Measurements from ENCODE around the gene UBAP1.
"Not testable (repeated sequence)": the region's sequence is repeated elsewhere in the genome, so short reads cannot be mapped to it uniquely, and the experiment has no call there.

Gene UBAP1

DNA sequence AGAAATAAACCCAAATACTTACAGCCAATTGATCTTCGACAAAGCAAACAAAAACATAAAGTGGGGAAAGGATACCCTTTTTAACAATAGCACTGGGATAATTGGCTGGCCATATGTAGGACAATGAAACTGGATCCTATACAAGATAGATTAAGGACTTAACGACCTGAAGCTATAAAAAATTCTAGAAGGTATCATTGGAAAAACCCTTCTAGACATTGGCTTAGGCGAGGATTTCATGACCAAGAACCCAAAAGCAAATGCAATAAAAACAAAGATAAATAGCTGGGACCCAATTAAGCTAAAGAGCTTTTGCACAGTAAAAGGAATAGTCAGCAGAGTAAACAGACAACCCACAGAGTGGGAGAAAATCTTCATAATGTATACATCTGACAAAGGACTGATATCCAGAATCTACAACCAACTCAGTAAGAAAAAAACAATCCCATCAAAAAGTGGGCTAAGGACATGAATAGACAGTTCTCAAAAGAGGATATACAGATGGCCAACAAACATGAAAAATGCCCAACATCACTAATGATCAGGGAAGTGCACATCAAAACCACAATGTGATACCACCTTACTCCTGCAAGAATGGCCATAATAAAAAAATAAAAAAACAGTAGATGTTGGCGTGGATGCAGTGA, 35.6 kb downstream of the UBAP1 start:
- TF ChIP-seq ARNT (IDR thresholded peaks at IDR 0.05) (0 out of 2 replicates have a peak, but pooled peaks have one; percentile 27), CTBP1 (IDR thresholded peaks at IDR 0.05; ENCODE audit: borderline replicate concordance) (peak; percentile 22; the same call in 1 of the 2 replicates), FOXA1 (IDR thresholded peaks at IDR 0.05) (0 out of 2 replicates have a peak, but pooled peaks have one; percentile 21)
- DNase-seq (ENCODE audit: extremely low spot score); POLR2A ChIA-PET; CTCF ChIA-PET: not testable (repeated sequence)

GRCh38 chr9:34216325-34216724, 37.5 kb downstream of the UBAP1 start:
- DNase-seq (ENCODE audit: extremely low spot score) = no peak
- 0 out of 2 replicates have a peak, but pooled peaks have one; percentile 6 for TF ChIP-seq ZNF384 (IDR thresholded peaks at IDR 0.05)
- no peak for TF ChIP-seq FOXM1 (IDR thresholded peaks at IDR 0.05; ENCODE audit: borderline replicate concordance)
- ChIA-PET POLR2A (no interaction called here), CTCF (no interaction called here)

DNA sequence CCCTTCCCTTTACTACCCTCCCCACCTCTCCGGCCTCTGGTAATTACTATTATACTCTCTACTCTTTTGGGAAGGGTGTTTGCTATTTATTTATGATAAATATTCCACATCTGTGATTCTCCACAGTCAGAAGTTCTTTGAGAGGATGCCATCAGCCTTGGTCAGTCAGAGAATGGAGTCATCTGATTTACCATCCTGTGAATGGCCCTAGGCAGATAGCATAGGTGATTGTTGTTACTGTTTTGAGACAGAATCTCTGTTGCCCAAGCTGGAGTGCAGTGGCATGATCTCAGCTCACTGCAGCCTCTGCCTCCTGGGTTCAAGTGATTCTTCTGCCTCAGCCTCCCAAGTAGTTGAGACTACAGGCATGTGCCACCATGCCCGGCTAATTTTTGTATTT, 38.2 kb downstream of the UBAP1 start:
- DNase-seq (ENCODE audit: extremely low spot score); CTCF ChIA-PET; POLR2A ChIA-PET: not testable (repeated sequence)

DNA sequence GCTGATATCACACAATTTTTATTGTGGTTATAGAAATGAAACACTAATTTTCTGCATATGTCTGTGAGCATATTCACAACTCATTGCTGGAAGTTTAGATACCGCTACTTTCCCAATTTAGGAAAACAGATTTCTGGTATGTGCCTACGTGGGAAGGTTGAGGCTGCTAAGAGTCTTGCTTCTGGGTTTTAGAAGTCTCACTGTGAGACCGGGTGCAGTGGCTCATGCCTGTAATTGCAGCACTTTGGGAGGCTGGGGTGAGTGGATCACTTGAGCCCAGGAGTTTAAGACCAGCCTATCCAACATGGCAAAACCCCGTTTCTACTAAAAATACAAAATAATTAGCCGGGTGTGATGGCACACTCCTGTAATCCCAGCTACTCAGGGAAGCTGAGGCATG, 39.6 kb downstream of the UBAP1 start:
- no peak for DNase-seq (ENCODE audit: extremely low spot score)
- TF ChIP-seq ZNF384 (IDR thresholded peaks at IDR 0.05) = no peak
- TF ChIP-seq FOXK2 (IDR thresholded peaks at IDR 0.05) = no peak
- TF ChIP-seq SP1 (IDR thresholded peaks at IDR 0.05) = no peak
- TF ChIP-seq PKNOX1 (IDR thresholded peaks at IDR 0.05) = no peak
- TF ChIP-seq ELF4 (IDR thresholded peaks at IDR 0.05) = no peak
- no peak for TF ChIP-seq NFRKB (IDR thresholded peaks at IDR 0.05)
- TF ChIP-seq L3MBTL2 (conservative IDR thresholded peaks at IDR 0.05) = no peak
- TF ChIP-seq CTBP1 (IDR thresholded peaks at IDR 0.05; ENCODE audit: borderline replicate concordance) = no peak
- TF ChIP-seq FOXM1 (IDR thresholded peaks at IDR 0.05; ENCODE audit: borderline replicate concordance) = no peak
- no peak for TF ChIP-seq LEF1 (IDR thresholded peaks at IDR 0.05; ENCODE audit: borderline replicate concordance)
- TF ChIP-seq ARNT (IDR thresholded peaks at IDR 0.05) = no peak
- TF ChIP-seq BHLHE40 (IDR thresholded peaks at IDR 0.05; ENCODE audit: borderline replicate concordance) = no peak
- TF ChIP-seq HDGF (IDR thresholded peaks at IDR 0.05; ENCODE audit: borderline replicate concordance) = no peak
- TF ChIP-seq SUZ12 (IDR thresholded peaks at IDR 0.05) = no peak
- TF ChIP-seq TARDBP (IDR thresholded peaks at IDR 0.05) = no peak
- no peak for TF ChIP-seq FOXA1 (IDR thresholded peaks at IDR 0.05)
- ChIA-PET POLR2A (no interaction called here), CTCF (no interaction called here)

- ChIA-PET CTCF (no interaction called here), POLR2A (no interaction called here)
- no peak for DNase-seq (ENCODE audit: extremely low spot score)
- TF ChIP-seq SP1 (IDR thresholded peaks at IDR 0.05) (no peak), LEF1 (IDR thresholded peaks at IDR 0.05; ENCODE audit: borderline replicate concordance) (no peak), L3MBTL2 (conservative IDR thresholded peaks at IDR 0.05) (no peak), FOXK2 (IDR thresholded peaks at IDR 0.05) (no peak)
These were observed 40.6 kb downstream of the UBAP1 start for GRCh38 chr9:34219421-34219820.

GRCh38 chr9:34220218-34220617, 41.4 kb downstream of the UBAP1 start:
- POLR2A ChIA-PET = no interaction called here
- CTCF ChIA-PET = no interaction called here
- no peak for TF ChIP-seq ELF4 (IDR thresholded peaks at IDR 0.05)
- TF ChIP-seq LEF1 (IDR thresholded peaks at IDR 0.05; ENCODE audit: borderline replicate concordance) = no peak
- no peak for TF ChIP-seq BHLHE40 (IDR thresholded peaks at IDR 0.05; ENCODE audit: borderline replicate concordance)
- TF ChIP-seq CTBP1 (IDR thresholded peaks at IDR 0.05; ENCODE audit: borderline replicate concordance) = no peak
- TF ChIP-seq HDGF (IDR thresholded peaks at IDR 0.05; ENCODE audit: borderline replicate concordance) = no peak
- no peak for TF ChIP-seq TARDBP (IDR thresholded peaks at IDR 0.05)
- TF ChIP-seq SP1 (IDR thresholded peaks at IDR 0.05) = no peak
- no peak for TF ChIP-seq ZNF384 (IDR thresholded peaks at IDR 0.05)
- TF ChIP-seq FOXK2 (IDR thresholded peaks at IDR 0.05) = no peak
- no peak for DNase-seq (ENCODE audit: extremely low spot score)

- DNase-seq (ENCODE audit: extremely low spot score) = no peak
- POLR2A ChIA-PET = no interaction called here
- CTCF ChIA-PET = no interaction called here
- TF ChIP-seq BHLHE40 (IDR thresholded peaks at IDR 0.05; ENCODE audit: borderline replicate concordance) (no peak), HDGF (IDR thresholded peaks at IDR 0.05; ENCODE audit: borderline replicate concordance) (no peak), LEF1 (IDR thresholded peaks at IDR 0.05; ENCODE audit: borderline replicate concordance) (no peak), NFRKB (IDR thresholded peaks at IDR 0.05) (no peak), TARDBP (IDR thresholded peaks at IDR 0.05) (no peak), FOXK2 (IDR thresholded peaks at IDR 0.05) (no peak), ZNF384 (IDR thresholded peaks at IDR 0.05) (no peak), ELF4 (IDR thresholded peaks at IDR 0.05) (no peak), ARNT (IDR thresholded peaks at IDR 0.05) (no peak), FOXM1 (IDR thresholded peaks at IDR 0.05; ENCODE audit: borderline replicate concordance) (no peak), CTBP1 (IDR thresholded peaks at IDR 0.05; ENCODE audit: borderline replicate concordance) (no peak), L3MBTL2 (conservative IDR thresholded peaks at IDR 0.05) (no peak), SP1 (IDR thresholded peaks at IDR 0.05) (no peak), FOXA1 (IDR thresholded peaks at IDR 0.05) (no peak), PKNOX1 (IDR thresholded peaks at IDR 0.05) (no peak)
These were observed 45.5 kb downstream of the UBAP1 start for GRCh38 chr9:34224349-34224748.

GRCh38 chr9:34226144-34226760, 47.4 kb downstream of the UBAP1 start:
- DNase-seq (ENCODE audit: extremely low spot score); CTCF ChIA-PET; POLR2A ChIA-PET: not testable (repeated sequence)

All from HEK293T (cell line).